ENCODE results near the gene AMDHD2. TPM values are rescaled to one million over a fixed set of nuclear protein-coding genes. Genes with fewer than 3 reads are reported as not detected.
"Not testable (repeated sequence)": the region's sequence is repeated elsewhere in the genome, so short reads cannot be mapped to it uniquely, and the experiment has no call there.

AMDHD2 gene, protein sequence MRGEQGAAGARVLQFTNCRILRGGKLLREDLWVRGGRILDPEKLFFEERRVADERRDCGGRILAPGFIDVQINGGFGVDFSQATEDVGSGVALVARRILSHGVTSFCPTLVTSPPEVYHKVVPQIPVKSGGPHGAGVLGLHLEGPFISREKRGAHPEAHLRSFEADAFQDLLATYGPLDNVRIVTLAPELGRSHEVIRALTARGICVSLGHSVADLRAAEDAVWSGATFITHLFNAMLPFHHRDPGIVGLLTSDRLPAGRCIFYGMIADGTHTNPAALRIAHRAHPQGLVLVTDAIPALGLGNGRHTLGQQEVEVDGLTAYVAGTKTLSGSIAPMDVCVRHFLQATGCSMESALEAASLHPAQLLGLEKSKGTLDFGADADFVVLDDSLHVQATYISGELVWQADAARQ
- 10 to 100 TPM; 19.7 to 33.1 (median 27.1) TPM for polyA plus RNA-seq (ENCODE audit: insufficient read length in 4 of 4)

DNA sequence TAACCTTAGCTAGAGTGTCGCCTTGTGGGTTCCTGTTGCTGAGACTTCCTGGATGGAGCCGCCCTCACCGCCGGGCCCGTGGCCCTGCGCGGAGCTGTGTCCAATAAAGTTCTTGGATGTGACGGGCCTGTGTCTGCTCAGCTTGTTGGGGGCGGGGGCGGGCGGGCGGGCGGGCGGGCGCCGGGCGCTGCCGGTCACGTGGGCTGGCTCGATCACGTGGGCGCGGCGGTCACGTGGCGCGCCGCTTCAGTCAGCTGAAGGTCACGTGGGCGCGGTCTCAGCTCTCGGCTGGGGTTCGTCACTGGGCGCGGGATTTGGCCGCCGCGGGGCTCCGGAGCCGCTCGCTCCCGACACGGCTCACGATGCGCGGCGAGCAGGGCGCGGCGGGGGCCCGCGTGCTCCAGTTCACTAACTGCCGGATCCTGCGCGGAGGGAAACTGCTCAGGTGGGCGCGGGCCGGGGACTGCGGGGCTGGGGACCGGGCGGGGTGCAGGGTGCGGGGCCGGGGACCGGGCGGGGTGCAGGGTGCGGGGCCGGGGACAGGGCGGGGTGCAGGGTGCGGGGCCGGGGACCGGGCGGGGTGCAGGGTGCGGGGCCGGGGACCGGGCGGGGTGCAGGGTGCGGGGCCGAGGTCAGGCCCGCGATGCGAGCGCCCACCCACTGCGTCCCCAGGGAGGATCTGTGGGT is at the start of gene AMDHD2:
Gene AMDHD2 (plus strand): TSS at position 275 of the 687 bp plus-strand sequence. CDS start 88 bp downstream, at position 363.
- peak; percentile 61 to 81 (median 76) for DNase-seq (ENCODE audit: low read depth in 4 of 4, low spot score in 3 of 4)

DNA sequence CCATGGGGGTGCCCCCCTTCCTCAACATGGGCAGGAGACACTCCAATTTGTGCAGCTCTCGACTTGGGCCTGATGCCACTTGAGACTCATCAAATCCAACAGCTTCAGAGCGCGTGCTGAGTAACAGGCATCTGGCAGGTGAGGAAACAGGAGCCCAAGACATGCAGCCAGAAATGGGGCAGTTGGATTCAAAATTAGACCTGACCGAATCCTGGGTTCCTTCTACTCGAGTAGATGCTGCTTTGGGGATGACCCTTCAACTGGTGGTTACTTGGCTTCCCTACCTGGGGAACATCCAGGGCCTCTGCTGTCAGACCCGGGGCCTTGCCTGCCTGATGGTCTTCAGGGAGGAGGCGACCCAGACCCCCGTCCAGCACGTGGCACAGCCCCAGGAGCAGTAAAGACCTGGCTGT is 49.6 kb upstream of the AMDHD2 start:
- DNase-seq (ENCODE audit: low read depth in 4 of 4, low spot score in 3 of 4) = no peak

DNA sequence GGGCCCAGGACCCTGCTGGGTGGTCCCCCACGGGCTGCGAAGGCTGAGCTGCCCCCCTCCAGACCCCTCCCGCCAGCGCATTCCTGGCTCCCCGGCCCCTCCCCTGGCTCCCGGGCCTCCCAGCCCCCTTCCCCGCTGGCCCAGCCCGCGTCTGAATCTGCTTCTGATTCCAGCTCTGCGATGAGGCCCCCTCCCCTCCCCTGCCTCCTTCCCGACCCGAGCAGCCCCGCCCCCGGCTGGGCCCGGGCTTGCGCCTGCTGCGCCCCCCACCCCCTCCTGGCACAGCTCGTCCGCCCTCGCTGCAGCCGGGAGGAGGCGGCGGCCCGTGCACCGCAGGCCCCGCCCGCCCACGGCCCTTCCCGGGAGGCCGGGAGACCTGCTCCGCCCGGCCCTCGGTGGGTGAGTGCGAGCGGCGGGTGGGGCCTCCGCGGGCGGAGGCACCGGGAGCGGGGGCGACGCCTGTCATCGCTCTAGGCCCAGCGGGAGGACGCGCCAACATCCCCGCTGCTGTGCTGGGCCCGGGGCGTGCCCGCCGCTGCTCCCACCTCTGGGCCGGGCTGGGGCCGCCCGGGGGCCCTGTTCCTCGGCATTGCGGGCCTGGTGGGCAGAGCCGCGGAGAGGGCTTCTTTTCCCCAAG is 49.0 kb upstream of the AMDHD2 start, which contains the start of gene NTN3:
Gene NTN3 (plus strand): TSS at position 282 of the 637 bp plus-strand sequence. CDS start 405 bp downstream, outside the sequence.
- DNase-seq (ENCODE audit: low read depth in 4 of 4, low spot score in 3 of 4) = no peak

DNA sequence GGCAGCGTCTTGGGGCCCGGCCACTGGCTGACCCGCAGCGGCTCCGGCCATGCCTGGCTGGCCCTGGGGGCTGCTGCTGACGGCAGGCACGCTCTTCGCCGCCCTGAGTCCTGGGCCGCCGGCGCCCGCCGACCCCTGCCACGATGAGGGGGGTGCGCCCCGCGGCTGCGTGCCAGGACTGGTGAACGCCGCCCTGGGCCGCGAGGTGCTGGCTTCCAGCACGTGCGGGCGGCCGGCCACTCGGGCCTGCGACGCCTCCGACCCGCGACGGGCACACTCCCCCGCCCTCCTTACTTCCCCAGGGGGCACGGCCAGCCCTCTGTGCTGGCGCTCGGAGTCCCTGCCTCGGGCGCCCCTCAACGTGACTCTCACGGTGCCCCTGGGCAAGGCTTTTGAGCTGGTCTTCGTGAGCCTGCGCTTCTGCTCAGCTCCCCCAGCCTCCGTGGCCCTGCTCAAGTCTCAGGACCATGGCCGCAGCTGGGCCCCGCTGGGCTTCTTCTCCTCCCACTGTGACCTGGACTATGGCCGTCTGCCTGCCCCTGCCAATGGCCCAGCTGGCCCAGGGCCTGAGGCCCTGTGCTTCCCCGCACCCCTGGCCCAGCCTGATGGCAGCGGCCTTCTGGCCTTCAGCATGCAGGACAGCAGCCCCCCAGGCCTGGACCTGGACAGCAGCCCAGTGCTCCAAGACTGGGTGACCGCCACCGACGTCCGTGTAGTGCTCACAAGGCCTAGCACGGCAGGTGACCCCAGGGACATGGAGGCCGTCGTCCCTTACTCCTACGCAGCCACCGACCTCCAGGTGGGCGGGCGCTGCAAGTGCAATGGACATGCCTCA is 48.3 kb upstream of the AMDHD2 start:
- no peak for DNase-seq (ENCODE audit: low read depth in 4 of 4, low spot score in 3 of 4)

DNA sequence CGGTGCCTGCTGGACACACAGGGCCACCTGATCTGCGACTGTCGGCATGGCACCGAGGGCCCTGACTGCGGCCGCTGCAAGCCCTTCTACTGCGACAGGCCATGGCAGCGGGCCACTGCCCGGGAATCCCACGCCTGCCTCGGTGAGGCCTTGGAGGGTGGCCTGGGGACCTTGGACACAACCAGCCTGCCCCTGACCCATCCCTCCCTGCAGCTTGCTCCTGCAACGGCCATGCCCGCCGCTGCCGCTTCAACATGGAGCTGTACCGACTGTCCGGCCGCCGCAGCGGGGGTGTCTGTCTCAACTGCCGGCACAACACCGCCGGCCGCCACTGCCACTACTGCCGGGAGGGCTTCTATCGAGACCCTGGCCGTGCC is 47.7 kb upstream of the AMDHD2 start:
- no peak for DNase-seq (ENCODE audit: low read depth in 4 of 4, low spot score in 3 of 4)

DNA sequence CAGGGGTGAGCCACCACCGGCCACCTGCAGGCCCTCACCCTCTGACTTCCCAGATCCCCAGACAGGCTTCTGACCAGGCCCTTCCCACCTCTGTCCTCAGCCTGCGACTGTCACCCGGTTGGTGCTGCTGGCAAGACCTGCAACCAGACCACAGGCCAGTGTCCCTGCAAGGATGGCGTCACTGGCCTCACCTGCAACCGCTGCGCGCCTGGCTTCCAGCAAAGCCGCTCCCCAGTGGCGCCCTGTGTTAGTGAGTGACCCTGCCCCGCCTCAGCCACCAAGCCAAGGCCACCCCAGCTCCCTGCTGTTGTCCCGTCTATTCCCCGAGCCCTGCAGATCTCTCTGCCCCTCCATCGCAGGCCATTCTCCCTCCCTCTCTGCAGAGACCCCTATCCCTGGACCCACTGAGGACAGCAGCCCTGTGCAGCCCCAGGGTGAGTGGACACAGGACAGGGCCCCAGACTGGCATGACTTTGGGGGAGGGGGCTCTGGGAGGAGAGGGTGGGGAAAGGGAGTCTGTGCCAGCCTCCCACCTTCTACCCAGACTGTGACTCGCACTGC is 47.2 kb upstream of the AMDHD2 start:
- DNase-seq (ENCODE audit: low read depth in 4 of 4, low spot score in 3 of 4) = no peak

DNA sequence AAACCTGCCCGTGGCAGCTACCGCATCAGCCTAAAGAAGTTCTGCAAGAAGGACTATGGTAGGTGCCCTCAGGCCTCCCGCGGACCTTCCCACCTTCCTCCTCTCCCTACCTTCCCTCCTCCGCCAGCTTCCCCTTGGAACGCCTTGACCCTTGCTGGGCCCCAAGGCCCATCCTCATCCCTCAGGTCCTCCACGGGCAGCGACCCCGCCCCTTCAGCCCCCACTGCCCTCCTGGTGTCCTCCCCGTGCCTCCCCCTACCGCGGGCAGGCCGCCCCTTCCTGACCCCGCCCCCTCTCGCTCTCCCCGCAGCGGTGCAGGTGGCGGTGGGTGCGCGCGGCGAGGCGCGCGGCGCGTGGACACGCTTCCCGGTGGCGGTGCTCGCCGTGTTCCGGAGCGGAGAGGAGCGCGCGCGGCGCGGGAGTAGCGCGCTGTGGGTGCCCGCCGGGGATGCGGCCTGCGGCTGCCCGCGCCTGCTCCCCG is 46.7 kb upstream of the AMDHD2 start:
- no peak for DNase-seq (ENCODE audit: low read depth in 4 of 4, low spot score in 3 of 4)

DNA sequence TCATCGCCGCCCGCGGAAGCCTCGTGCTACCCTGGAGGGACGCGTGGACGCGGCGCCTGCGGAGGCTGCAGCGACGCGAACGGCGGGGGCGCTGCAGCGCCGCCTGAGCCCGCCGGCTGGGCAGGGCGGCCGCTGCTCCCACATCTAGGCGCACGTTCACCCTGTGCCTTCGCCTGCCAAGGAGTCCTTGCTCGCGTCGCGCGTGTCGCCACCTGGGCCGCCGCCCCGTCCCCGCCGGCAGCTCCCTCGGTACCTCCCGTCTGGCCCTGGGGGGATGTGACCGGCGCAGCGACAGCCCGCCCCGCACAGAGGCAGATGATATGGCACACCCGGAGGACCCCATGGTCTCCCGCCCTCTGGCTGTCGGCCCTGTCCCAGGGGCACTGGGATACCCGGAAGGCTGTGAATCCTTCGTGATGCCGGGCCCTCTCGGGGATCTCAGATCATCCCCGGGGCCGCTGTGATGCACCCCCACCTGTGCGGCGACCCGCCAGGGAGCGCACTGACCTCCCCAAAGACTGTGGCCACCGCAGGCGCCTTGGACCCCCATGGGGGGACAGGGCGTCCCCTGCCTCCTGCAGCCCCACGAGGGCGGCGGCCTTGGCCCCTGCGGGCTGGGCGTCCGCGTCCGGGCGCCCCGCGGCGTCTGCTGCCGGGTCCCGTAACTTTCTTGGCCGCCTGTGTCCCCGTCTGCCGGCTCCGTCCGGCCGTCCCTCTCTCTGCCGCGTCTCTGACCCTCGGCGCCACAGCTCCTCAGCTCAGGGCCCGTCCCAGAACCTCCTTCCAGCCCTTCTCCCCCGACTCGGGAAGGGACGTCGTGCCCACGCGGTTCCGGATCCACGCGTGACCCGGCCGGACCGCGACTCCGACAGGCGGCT is 45.9 kb upstream of the AMDHD2 start:
- no peak for DNase-seq (ENCODE audit: low read depth in 4 of 4, low spot score in 3 of 4)

DNA sequence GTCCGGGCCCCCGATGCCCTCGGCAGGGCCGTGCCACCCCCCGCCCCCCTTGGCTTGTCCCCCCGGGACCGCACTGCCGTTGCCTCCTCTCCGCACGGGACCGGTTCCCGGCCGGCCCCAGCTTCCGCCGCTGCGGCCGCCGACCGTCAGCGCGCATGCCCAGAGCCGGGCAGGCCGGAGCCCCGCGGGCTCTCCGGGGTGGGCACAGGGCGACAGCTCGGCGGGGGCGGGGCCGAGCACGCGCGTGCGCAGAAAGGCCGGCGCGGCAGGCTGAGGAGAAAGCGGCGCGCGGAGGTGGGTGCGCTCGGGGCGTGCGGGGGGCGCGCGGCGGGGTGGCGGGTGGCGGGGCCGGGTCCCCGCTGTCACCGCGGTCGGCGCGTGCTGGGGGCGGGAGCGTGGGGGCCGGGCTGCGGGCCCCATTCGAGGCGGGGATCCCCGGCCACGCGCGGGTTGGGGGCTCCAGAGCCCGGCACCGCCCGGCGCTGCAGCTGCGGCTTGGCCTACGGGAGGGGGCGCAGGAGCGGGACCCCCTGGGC is 45.2 kb upstream of the AMDHD2 start, which contains the start of gene TBC1D24:
Gene TBC1D24 (plus strand): TSS at position 251 of the 536 bp plus-strand sequence. CDS start 21,022 bp downstream, outside the sequence.
- peak; percentile 74 to 83 (median 76) for DNase-seq (ENCODE audit: low read depth in 4 of 4, low spot score in 3 of 4)

DNA sequence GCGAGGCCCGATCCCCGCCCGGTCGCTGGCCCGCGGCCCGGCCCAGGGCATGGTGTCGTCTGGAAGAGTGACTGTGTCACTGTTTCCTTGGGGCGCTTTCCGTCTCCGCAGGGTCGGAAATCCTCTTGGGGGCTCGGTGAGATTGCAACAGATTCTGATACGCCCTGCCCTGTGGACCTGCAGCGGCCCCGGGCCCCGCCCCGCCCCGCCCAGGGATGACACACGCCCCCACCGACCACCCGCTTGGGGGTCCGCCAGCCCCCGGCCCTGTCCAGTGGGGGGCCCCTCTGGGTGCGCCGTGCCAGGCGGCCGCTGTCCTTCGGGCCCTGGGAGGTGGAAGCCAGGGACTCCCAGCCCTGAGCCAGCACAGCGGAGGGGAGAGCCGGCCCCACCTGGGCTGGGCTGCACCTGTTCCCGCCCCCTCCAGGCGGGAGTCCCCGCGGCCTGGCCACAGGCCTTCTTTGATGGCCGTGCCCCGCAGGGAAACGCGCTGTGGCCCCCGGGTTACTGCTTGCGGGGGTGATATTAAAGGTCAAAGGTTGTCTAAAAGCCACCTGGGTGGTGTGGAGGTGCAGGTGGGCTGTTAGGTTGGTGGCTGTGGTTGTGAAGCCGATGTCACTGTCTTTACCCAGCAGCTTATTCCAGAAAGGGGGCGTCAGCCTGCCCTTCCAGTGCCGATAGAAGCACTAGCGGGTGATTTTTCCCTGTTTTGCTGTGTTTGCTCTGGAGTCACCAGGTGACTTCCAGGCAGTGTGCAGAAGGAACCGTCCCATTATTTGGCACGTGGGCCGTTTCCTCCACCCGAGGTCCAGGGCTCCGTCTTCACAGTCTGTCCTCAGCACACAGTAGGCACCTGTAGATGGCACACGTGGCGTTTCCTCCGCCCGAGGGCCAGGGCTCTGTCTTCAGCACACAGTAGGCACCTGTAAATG is 44.5 kb upstream of the AMDHD2 start:
- no peak for DNase-seq (ENCODE audit: low read depth in 4 of 4, low spot score in 3 of 4)

DNA sequence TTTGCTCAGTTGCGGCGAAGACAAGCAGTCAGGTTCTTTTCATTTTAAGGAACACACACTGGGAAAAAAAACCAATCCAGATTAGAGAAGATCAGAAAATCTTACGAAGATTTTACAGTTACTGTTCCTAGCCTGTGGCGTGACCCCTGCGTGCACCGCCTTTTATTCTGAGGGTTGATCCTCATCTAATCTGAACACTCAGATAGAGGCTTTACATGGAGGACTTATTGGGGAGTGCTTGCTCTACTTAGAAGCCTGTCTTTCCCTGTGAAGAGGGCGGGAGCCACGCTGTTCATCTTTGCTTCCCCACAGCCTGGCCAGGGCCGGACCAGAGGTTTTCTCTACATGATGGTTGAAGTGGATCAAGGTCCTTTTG is 43.8 kb upstream of the AMDHD2 start:
- no peak for DNase-seq (ENCODE audit: low read depth in 4 of 4, low spot score in 3 of 4)

DNA sequence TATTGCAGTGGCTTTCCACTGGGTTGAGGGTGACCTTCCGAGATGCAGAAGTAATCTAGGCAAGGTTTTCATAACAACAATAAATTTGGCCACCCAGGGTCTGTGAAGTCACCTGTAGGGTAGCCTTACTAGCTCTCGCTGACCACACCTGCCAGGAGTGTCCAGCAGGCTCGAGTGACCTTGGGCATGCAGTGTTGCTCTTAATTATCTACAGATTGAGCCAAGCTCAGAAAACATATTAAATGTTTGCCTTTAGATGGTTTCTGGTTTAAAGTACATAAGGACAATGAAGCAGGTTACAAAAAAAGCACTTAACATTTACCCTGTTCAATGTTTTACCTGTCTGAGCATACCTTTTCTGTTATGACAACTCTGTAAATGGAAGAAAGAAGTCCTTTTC is 43.4 kb upstream of the AMDHD2 start:
- DNase-seq (ENCODE audit: low read depth in 4 of 4, low spot score in 3 of 4) = no peak

DNA sequence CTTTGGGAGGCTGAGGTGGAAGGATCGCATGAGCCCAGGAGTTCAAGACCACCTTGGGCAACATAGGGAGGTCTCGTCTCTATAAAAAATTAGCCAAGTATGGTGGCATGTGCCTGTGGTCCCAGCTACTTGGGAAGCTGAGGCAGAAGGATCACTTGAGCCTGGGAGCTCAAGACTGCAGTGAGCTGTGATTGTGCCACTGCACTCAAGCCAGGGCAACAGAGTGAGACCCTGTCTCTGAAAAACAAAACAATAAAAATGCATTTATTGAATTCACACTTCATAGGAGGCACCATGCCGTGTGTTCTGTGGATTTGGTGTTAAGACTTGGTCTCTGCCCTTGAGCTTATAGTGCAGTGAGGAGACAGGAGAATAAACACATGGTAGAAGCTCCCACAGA is 42.8 kb upstream of the AMDHD2 start:
- no peak for DNase-seq (ENCODE audit: low read depth in 4 of 4, low spot score in 3 of 4)

DNA sequence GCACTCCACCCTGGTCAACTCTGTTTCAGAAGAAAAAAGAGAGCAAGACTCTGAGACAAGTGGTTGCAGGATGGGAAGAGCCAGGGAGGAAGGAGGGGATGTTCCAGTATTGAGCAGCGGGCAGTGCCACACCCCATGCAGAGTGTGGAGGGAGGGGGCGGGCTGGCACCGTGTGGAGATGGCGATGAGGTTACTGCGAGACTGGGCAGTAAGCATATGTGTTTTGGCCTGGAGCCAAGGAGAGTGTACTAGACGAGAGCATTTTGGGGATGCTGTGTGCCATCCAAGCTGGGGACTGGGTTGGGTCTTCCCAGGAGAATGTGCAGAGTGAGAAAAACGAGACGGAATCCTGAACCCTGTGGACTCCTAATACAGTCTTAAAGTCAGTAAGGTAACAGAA is 41.9 kb upstream of the AMDHD2 start:
- no peak for DNase-seq (ENCODE audit: low read depth in 4 of 4, low spot score in 3 of 4)

DNA sequence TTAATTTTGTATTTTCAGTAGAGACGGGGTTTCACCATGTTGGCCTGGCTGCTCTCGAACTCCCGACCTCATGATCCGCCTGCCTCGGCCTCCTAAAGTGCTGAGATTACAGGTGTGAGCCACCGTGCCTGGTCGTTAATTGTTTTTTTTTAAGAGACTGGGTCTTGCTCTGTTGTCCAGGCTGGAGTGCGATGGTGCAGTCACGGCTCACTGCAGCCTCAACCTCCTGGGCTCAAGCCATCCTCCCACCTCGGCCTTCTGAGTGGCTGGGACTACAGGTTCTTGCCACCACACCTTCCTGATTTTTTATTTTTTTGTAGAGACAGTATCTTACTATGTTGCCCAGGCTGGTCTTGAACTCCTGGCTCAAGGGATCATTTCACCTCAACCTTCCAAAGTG is 40.2 kb upstream of the AMDHD2 start:
- DNase-seq (ENCODE audit: low read depth in 4 of 4, low spot score in 3 of 4) = not testable (repeated sequence)

DNA sequence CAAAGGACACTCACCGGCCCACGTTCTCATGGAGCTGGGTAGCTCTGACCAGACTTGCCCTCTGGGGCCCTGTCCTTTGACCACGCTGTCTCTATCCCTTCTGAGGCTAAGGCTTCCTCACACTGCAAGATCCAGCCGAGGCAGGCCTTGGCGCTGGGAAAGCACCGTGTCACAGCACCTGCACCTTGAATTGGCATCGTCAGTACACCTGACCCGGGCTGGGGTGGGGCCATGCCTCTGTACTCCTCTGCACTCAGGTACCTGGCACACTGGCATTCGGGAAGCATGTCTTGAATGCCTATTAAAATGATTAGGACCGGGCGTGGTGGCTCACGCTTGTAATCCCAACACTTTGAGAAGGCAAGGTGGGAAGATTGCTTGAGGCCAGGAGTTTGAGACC is 39.2 kb upstream of the AMDHD2 start:
- DNase-seq (ENCODE audit: low read depth in 4 of 4, low spot score in 3 of 4) = no peak

DNA sequence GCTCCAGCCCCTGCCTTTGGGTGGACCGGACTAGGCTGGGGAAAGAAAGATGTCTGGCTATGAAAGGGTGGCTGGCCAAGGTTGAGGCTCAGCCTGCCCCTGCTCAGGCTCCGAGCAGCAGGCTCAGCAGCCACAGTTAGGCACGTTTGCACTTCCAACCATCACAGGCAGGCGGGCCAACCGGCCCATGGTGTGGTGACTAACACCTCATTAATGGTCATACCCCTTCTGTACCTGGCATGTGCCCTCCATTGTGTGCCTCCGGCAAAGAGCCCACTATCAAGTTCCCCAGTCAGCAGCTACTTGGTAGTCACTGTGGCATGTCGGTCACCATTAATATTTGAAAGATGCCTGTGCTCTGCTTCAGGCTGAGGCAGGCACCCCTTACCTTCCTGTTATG is 38.5 kb upstream of the AMDHD2 start:
- DNase-seq (ENCODE audit: low read depth in 4 of 4, low spot score in 3 of 4) = no peak

DNA sequence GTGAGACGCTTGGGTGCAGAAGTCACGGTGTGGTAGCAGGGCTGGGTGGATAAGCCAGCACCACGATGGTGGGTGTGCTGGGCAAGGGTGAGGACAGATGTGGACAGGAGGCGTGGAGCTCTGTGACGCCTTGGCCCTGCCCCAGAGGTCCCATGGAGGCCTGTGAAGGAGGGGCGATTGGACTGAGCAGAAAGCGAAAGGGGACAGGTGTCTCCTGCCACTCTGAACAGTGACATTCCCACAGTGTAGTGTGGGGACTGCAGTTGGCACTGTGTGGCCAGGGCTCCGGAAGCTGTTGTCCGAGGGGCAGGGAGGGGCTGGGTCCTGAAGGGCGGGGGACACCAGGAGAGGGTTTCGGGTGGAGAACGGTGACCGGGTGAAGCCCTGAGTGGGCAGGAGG is 37.9 kb upstream of the AMDHD2 start:
- no peak for DNase-seq (ENCODE audit: low read depth in 4 of 4, low spot score in 3 of 4)

All from right renal pelvis (tissue), 4 donors.